ENCODE data around the gene ATP9A.
A peak's percentile ranks its signal among the peaks of the same experiment; 100 is the strongest.

The ATP9A gene

GRCh38 chr20:51811042-51811355 lies 42.8 kb upstream of the ATP9A start:
- Histone ChIP-seq H3K4me1 (no peaks in the 10 kb centered on the region), H3K4me3 (ENCODE audit: low read depth, low read length) (no peak overlapping the region), H3K27me3 (no peaks in the 10 kb centered on the region), H3K9me3 (no peaks in the 10 kb centered on the region), H3K36me3 (no peaks in the 10 kb centered on the region)
- no peak for DNase-seq
- TF ChIP-seq CTCF (IDR thresholded peaks at IDR 0.05; ENCODE audit: low read depth, low read length): no peak

- Histone ChIP-seq H3K36me3 (no peaks in the 10 kb centered on the region), H3K4me3 (ENCODE audit: low read depth, low read length) (no peak overlapping the region), H3K4me1 (no peaks in the 10 kb centered on the region), H3K9me3 (no peaks in the 10 kb centered on the region), H3K27me3 (no peaks in the 10 kb centered on the region)
- no peak for DNase-seq
- TF ChIP-seq CTCF (IDR thresholded peaks at IDR 0.05; ENCODE audit: low read depth, low read length): peak; percentile 28
These were observed 42.2 kb upstream of the ATP9A start for GRCh38 chr20:51810155-51811041.

GRCh38 chr20:51807720-51808250 lies 39.6 kb upstream of the ATP9A start:
- peaks cover 12% of the 10 kb centered on the region for H3K27me3 ChIP-seq
- no peaks in the 10 kb centered on the region; the same call in 1 of the 2 replicates for H3K9me3 ChIP-seq
- DNase-seq: no peak
- no peaks in the 10 kb centered on the region for H3K4me1 ChIP-seq
- no peak overlapping the region for H3K4me3 ChIP-seq (ENCODE audit: low read depth, low read length)
- no peak for TF ChIP-seq CTCF (IDR thresholded peaks at IDR 0.05; ENCODE audit: low read depth, low read length)
- H3K36me3 ChIP-seq: no peaks in the 10 kb centered on the region

- H3K36me3 ChIP-seq: no peaks in the 10 kb centered on the region
- H3K9me3 ChIP-seq: no peaks in the 10 kb centered on the region; the same call in 1 of the 2 replicates
- H3K4me3 ChIP-seq (ENCODE audit: low read depth, low read length): no peak overlapping the region
- DNase-seq: no peak
- H3K4me1 ChIP-seq: no peaks in the 10 kb centered on the region
- no peak for TF ChIP-seq CTCF (IDR thresholded peaks at IDR 0.05; ENCODE audit: low read depth, low read length)
- peaks cover 43% of the 10 kb centered on the region for H3K27me3 ChIP-seq
These were observed 36.6 kb upstream of the ATP9A start for GRCh38 chr20:51804754-51805153.

- Histone ChIP-seq H3K36me3 (no peaks in the 10 kb centered on the region), H3K4me3 (ENCODE audit: low read depth, low read length) (no peak overlapping the region), H3K9me3 (no peaks in the 10 kb centered on the region; the same call in 1 of the 2 replicates), H3K4me1 (no peaks in the 10 kb centered on the region), H3K27me3 (peaks cover 53% of the 10 kb centered on the region)
- no peak for DNase-seq
- TF ChIP-seq CTCF (IDR thresholded peaks at IDR 0.05; ENCODE audit: low read depth, low read length): no peak
These were observed 35.1 kb upstream of the ATP9A start for GRCh38 chr20:51803148-51803854.

All from BE2C (cell line).